Measurements from ENCODE around the gene PLEKHG4B. TPM values are rescaled to one million over a fixed set of nuclear protein-coding genes. Genes with fewer than 3 reads are reported as not detected.
"Not testable (repeated sequence)": the region's sequence is repeated elsewhere in the genome, so short reads cannot be mapped to it uniquely, and the experiment has no call there.

PLEKHG4B gene
- total RNA-seq, 1 experiment from 2014 or later: not detected

GRCh38 chr5:208449-209114 is 116.6 kb downstream of the PLEKHG4B start:
- H3K4me1 Mint-ChIP-seq (ENCODE audit: insufficient read depth, unreplicated experiment): peaks cover 4% of the 10 kb centered on the region
- H3K36me3 Mint-ChIP-seq (ENCODE audit: insufficient read depth, unreplicated experiment): peaks cover 49% of the 10 kb centered on the region
- CTCF ChIA-PET: interaction anchor here (1.0 to 1.4 kb wide), 2 partner anchors 10 to 20 kb away, joined by 4 read pairs; partner anchors contain the start of gene SDHA
- no peaks in the 10 kb centered on the region for H3K27me3 Mint-ChIP-seq (ENCODE audit: insufficient read depth, unreplicated experiment)
- no peak overlapping the region for H3K4me3 Mint-ChIP-seq (ENCODE audit: unreplicated experiment)
- intact Hi-C loops (cut with micrococcal nuclease): no loop called here
- POLR2A ChIA-PET: no interaction called here
- no peak for DNase-seq (ENCODE audit: unreplicated experiment)
- no peak overlapping the region for H3K27ac Mint-ChIP-seq (ENCODE audit: low read depth, unreplicated experiment)
- BruUV-seq (replicated peaks): no TSS peak
- no peaks in the 10 kb centered on the region for H3K9me3 Mint-ChIP-seq (ENCODE audit: unreplicated experiment)
- no peak for TF ChIP-seq CTCF (IDR thresholded peaks at IDR 0.05; ENCODE audit: unreplicated experiment)

DNA sequence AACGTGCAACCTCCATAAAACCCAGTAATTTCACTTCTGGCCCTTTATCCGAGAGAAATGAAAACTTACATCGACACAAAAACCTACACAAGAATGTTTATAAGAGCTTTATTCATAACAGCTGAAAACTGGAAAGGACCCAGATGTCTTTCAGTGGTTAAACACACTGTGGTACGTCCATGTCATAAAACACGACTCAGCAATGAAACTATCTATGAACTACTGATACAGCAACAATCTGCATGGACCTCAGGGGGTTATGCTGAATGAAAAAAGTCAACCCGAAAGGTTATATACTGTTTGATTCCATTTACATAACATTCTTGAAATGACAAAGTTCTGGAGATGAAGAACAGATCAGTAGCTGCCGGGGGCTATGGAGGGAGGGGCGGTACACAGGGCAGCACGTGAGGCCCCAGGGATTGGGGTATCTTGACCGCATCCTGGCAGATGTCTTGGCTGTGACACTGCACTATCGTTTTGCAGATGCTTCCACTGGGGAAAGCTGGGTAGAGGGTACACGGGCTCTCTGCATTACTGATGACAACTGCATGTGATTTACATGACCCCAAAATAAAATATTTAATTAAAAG is 121.9 kb downstream of the PLEKHG4B start:
- BruUV-seq (replicated peaks): no TSS peak
- peaks cover 13% of the 10 kb centered on the region for H3K4me1 Mint-ChIP-seq (ENCODE audit: insufficient read depth, unreplicated experiment)
- POLR2A ChIA-PET: no interaction called here
- CTCF ChIA-PET: no interaction called here
- no peak overlapping the region for H3K27ac Mint-ChIP-seq (ENCODE audit: low read depth, unreplicated experiment)
- no peak overlapping the region for H3K4me3 Mint-ChIP-seq (ENCODE audit: unreplicated experiment)
- intact Hi-C loops (cut with micrococcal nuclease): no loop called here
- peaks cover 27% of the 10 kb centered on the region for H3K36me3 Mint-ChIP-seq (ENCODE audit: insufficient read depth, unreplicated experiment)
- TF ChIP-seq CTCF (IDR thresholded peaks at IDR 0.05; ENCODE audit: unreplicated experiment): no peak
- H3K9me3 Mint-ChIP-seq (ENCODE audit: unreplicated experiment): no peaks in the 10 kb centered on the region
- H3K27me3 Mint-ChIP-seq (ENCODE audit: insufficient read depth, unreplicated experiment): no peaks in the 10 kb centered on the region
- DNase-seq (ENCODE audit: unreplicated experiment): no peak

- peak; percentile 8 for DNase-seq (ENCODE audit: unreplicated experiment)
- Mint-ChIP-seq H3K36me3 (ENCODE audit: insufficient read depth, unreplicated experiment) (peaks cover 25% of the 10 kb centered on the region), H3K4me3 (ENCODE audit: unreplicated experiment) (peak overlapping the region; percentile 37), H3K27ac (ENCODE audit: low read depth, unreplicated experiment) (peak overlapping the region; percentile 21)
- POLR2A ChIA-PET; BruUV-seq (replicated peaks); intact Hi-C loops (cut with micrococcal nuclease); H3K27me3 Mint-ChIP-seq (ENCODE audit: insufficient read depth, unreplicated experiment); H3K9me3 Mint-ChIP-seq (ENCODE audit: unreplicated experiment); H3K4me1 Mint-ChIP-seq (ENCODE audit: insufficient read depth, unreplicated experiment): not testable (repeated sequence)
- CTCF ChIA-PET: interaction anchor here (0.6 kb wide), 1 partner anchor 83 kb away, joined by 3 read pairs; no protein-coding TSS in a partner anchor
These were observed 123.3 kb downstream of the PLEKHG4B start for GRCh38 chr5:215256-215655.

GRCh38 chr5:216076-216475 is 124.1 kb downstream of the PLEKHG4B start:
- Mint-ChIP-seq H3K4me3 (ENCODE audit: unreplicated experiment) (peak overlapping the region; percentile 37), H3K36me3 (ENCODE audit: insufficient read depth, unreplicated experiment) (peaks cover 21% of the 10 kb centered on the region)
- intact Hi-C loops (cut with micrococcal nuclease); DNase-seq (ENCODE audit: unreplicated experiment); H3K27me3 Mint-ChIP-seq (ENCODE audit: insufficient read depth, unreplicated experiment); BruUV-seq (replicated peaks); POLR2A ChIA-PET; H3K4me1 Mint-ChIP-seq (ENCODE audit: insufficient read depth, unreplicated experiment); H3K27ac Mint-ChIP-seq (ENCODE audit: low read depth, unreplicated experiment); H3K9me3 Mint-ChIP-seq (ENCODE audit: unreplicated experiment): not testable (repeated sequence)
- CTCF ChIA-PET: interaction anchor here (0.6 kb wide), 1 partner anchor 84 kb away, joined by 3 read pairs; no protein-coding TSS in a partner anchor

All from MCF 10A (cell line).